Measurements from ENCODE around the gene HSP90AB1.

The HSP90AB1 gene

DNA sequence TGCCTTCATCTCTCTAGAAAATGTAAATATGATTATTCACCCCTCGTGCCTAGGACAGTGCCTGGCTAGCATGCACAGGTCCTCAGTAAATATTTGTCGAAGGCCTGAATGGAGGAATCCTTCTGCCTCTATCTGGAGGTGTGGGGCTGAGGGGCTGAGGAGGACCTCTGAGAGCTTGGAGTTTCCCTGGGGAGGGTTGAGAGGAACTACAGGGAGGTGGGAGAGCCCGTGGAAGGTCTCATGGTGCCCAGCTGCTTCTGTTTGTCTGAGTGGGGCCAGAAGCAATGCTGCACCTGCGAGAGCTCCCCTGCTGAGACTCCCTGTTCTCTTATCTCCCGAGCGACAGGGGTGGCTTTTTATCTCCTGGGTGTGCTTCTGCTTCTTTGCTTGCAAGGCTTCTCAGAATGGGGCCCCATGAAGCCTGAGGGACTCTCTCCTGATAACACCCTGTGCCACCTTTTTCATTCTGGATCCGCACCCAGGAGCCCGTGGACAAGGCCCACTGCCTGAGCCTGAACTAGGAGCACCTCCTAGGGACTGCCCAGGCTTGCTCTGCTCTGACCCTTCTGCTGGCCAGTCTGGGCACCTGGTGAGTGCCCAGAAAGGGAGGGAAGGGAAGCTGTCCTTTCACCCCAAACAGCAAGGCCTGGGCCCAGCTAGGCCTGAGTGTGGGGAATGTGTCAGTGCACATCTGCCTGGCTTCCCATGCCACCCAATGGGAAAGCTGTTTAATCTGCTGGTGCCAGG lies 21.1 kb upstream of the HSP90AB1 start (continued):
- no peak for TF ChIP-seq ZNF23 (tag by site-specific recombination; IDR thresholded peaks at IDR 0.05; ENCODE audit: borderline replicate concordance)
- TF ChIP-seq, protein P1, sequence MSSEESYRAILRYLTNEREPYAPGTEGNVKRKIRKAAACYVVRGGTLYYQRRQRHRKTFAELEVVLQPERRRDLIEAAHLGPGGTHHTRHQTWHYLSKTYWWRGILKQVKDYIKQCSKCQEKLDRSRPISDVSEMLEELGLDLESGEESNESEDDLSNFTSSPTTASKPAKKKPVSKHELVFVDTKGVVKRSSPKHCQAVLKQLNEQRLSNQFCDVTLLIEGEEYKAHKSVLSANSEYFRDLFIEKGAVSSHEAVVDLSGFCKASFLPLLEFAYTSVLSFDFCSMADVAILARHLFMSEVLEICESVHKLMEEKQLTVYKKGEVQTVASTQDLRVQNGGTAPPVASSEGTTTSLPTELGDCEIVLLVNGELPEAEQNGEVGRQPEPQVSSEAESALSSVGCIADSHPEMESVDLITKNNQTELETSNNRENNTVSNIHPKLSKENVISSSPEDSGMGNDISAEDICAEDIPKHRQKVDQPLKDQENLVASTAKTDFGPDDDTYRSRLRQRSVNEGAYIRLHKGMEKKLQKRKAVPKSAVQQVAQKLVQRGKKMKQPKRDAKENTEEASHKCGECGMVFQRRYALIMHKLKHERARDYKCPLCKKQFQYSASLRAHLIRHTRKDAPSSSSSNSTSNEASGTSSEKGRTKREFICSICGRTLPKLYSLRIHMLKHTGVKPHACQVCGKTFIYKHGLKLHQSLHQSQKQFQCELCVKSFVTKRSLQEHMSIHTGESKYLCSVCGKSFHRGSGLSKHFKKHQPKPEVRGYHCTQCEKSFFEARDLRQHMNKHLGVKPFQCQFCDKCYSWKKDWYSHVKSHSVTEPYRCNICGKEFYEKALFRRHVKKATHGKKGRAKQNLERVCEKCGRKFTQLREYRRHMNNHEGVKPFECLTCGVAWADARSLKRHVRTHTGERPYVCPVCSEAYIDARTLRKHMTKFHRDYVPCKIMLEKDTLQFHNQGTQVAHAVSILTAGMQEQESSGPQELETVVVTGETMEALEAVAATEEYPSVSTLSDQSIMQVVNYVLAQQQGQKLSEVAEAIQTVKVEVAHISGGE (tag by site-specific recombination; conservative IDR thresholded peaks at IDR 0.05; ENCODE audit: low read depth) = no peak
- TF ChIP-seq ZNF561 (tag by site-specific recombination; IDR thresholded peaks at IDR 0.05; ENCODE audit: borderline replicate concordance) = no peak
- 0 out of 2 replicates have a peak, but pooled peaks have one; percentile 6 for TF ChIP-seq IKZF3 (tag by site-specific recombination; IDR thresholded peaks at IDR 0.05)
- TF ChIP-seq ZNF777 (tag by site-specific recombination; IDR thresholded peaks at IDR 0.05; ENCODE audit: borderline replicate concordance) = no peak
- TF ChIP-seq, protein P2, sequence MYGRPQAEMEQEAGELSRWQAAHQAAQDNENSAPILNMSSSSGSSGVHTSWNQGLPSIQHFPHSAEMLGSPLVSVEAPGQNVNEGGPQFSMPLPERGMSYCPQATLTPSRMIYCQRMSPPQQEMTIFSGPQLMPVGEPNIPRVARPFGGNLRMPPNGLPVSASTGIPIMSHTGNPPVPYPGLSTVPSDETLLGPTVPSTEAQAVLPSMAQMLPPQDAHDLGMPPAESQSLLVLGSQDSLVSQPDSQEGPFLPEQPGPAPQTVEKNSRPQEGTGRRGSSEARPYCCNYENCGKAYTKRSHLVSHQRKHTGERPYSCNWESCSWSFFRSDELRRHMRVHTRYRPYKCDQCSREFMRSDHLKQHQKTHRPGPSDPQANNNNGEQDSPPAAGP (tag by site-specific recombination; IDR thresholded peaks at IDR 0.05) = no peak
- TF ChIP-seq ZNF791 (tag by site-specific recombination; IDR thresholded peaks at IDR 0.05) = no peak
- no peak for TF ChIP-seq ZNF175 (tag by site-specific recombination; IDR thresholded peaks at IDR 0.05)
- no peak for TF ChIP-seq ZNF132 (tag by site-specific recombination; IDR thresholded peaks at IDR 0.05; ENCODE audit: borderline replicate concordance)
- TF ChIP-seq ZNF501 (tag by site-specific recombination; IDR thresholded peaks at IDR 0.05) = no peak
- peak; percentile 98 for TF ChIP-seq GLIS1 (tag by site-specific recombination; IDR thresholded peaks at IDR 0.05)
- no peak for TF ChIP-seq ZNF560 (tag by site-specific recombination; IDR thresholded peaks at IDR 0.05; ENCODE audit: borderline replicate concordance)
- TF ChIP-seq ZNF558 (tag by site-specific recombination; IDR thresholded peaks at IDR 0.05) = no peak
- no peak for TF ChIP-seq ZNF488 (tag by site-specific recombination; IDR thresholded peaks at IDR 0.05)
- no peak for TF ChIP-seq ZNF768 (tag by site-specific recombination; IDR thresholded peaks at IDR 0.05)
- no peak for TF ChIP-seq ZNF211 (tag by site-specific recombination; IDR thresholded peaks at IDR 0.05; ENCODE audit: low read depth)
- TF ChIP-seq ZNF701 (tag by site-specific recombination; IDR thresholded peaks at IDR 0.05) = no peak

- no peak overlapping the region for H3K4me3 ChIP-seq (ENCODE audit: low read depth, low read length)
- H3K9me3 ChIP-seq (ENCODE audit: control insufficient read depth, insufficient read depth, low read depth, low read length) = no peaks in the 10 kb centered on the region
- CTCF ChIA-PET = interaction anchor here (0.6 to 11.1 kb wide), 4 partner anchors 10 to 135 kb away, joined by 4 to 148 read pairs (median 12); no protein-coding TSS in a partner anchor
- H3K27ac ChIP-seq (ENCODE audit: extremely low read depth, low read depth, low read length) = no peak overlapping the region
- peaks cover 0 to 33% of the 10 kb centered on the region in 2 experiments; a peak in 2 of 3 replicates for H3K36me3 ChIP-seq (ENCODE audit: control insufficient read depth in 2 of 2, insufficient read depth in 1 of 2, low read length in 2 of 2)
- POLR2A ChIA-PET = interaction anchor here (1.0 to 2.0 kb wide), 3 partner anchors 21 to 30 kb away, joined by 3 to 14 read pairs (median 3); partner anchors contain the start of genes HSP90AB1 and SLC35B2
- H3K4me1 ChIP-seq (ENCODE audit: control insufficient read depth, insufficient read depth, low read length) = peaks cover 22% of the 10 kb centered on the region
- TF ChIP-seq ZNF600 (tag by site-specific recombination; IDR thresholded peaks at IDR 0.05) (peak; percentile 40), PATZ1 (tag by site-specific recombination; IDR thresholded peaks at IDR 0.05) (peak; percentile 42; the same call in 1 of the 2 replicates), PRDM10 (tag by site-specific recombination; IDR thresholded peaks at IDR 0.05) (peak; percentile 79), ZBTB48 (tag by site-specific recombination; IDR thresholded peaks at IDR 0.05) (no peak)
- TF ChIP-seq, protein P3, sequence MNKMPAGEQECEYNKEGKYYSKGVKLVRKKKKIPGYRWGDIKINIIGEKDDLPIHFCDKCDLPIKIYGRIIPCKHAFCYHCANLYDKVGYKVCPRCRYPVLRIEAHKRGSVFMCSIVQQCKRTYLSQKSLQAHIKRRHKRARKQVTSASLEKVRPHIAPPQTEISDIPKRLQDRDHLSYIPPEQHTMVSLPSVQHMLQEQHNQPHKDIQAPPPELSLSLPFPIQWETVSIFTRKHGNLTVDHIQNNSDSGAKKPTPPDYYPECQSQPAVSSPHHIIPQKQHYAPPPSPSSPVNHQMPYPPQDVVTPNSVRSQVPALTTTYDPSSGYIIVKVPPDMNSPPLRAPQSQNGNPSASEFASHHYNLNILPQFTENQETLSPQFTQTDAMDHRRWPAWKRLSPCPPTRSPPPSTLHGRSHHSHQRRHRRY (tag by site-specific recombination; IDR thresholded peaks at IDR 0.05) = 0 out of 2 replicates have a peak, but pooled peaks have one; percentile 43
Measured at GRCh38 chr6:44226368-44227147, 20.3 kb upstream of the HSP90AB1 start.
